NB4 (cell line): ENCODE measurements around the gene RTN4IP1.

Source experiments
- CTCF ChIP-seq: IDR thresholded peaks from one replicate; pipeline ENCODE4 v1.5.1; 2012; ENCODE audit warnings: low read depth, low read length
- MAX ChIP-seq: IDR thresholded peaks from 2 replicates; pipeline ENCODE4 v1.6.1; 2011; ENCODE audit warnings: low read depth, low read length
- POLR2A ChIP-seq: IDR thresholded peaks from 2 replicates; pipeline ENCODE4 v1.6.1; 2011; ENCODE audit warnings: mild to moderate bottlenecking; ENCODE audit not compliant: insufficient read length; ENCODE audit errors: extremely low read depth

GRCh38 chr6:106613590-106613989, 15.7 kb downstream of the RTN4IP1 start:
- TF ChIP-seq POLR2A: no peak
- no peak for TF ChIP-seq CTCF
- no peak for TF ChIP-seq MAX
